Activated CD4-positive, CD25-positive, alpha-beta regulatory T cell treated with anti-CD3 and anti-CD28 coated beads, Interleukin-2, amount 50 U/mL, for 16 hours (primary cell): ENCODE results near the gene KANK4.
"Not testable (repeated sequence)": the region's sequence is repeated elsewhere in the genome, so short reads cannot be mapped to it uniquely, and the experiment has no call there.

Source experiments
- DNase-seq: peaks from one replicate; pipeline ENCODE4 v3.0.0-alpha.2; 2020; ENCODE audit warnings: low read depth, low spot score

The KANK4 gene

GRCh38 chr1:62271948-62272728 lies 47.1 kb downstream of the KANK4 start:
- DNase-seq, result no peak

- no peak for DNase-seq
Observed at GRCh38 chr1:62271134-62271533, 48.1 kb downstream of the KANK4 start.

- no peak for DNase-seq
Observed at GRCh38 chr1:62269851-62270495, 49.3 kb downstream of the KANK4 start.

- no peak for DNase-seq
Observed at GRCh38 chr1:62269439-62269838, 49.8 kb downstream of the KANK4 start.

GRCh38 chr1:62268315-62268714 lies 50.9 kb downstream of the KANK4 start:
- DNase-seq, result no peak

GRCh38 chr1:62265956-62266935 lies 53.0 kb downstream of the KANK4 start:
- no peak for DNase-seq

DNA sequence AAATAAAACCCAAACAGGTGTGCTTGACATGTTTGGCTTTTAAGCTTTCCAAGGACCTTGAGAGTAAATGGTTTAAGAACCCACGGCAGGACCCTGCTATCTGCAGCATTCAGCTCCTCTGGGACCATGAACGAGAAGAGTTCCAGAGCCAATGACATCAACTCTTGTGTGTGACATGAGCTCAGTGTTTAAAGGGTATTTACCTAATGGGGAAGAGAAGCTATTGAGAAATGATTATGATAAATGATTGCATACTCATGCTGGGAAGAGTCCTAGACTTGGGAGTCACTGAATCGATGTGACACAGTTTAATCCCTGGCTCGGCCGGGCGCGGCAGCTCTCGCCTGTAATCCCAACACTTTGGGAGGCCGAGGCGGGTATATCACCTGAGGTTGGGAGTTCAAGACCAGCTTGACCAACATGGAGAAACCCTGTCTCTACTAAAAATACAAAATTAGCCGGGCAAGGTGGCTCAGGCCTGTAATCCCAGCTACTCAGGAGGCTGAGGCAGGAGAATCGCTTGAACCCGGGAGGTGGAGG lies 55.4 kb downstream of the KANK4 start:
- DNase-seq, result no peak

DNA sequence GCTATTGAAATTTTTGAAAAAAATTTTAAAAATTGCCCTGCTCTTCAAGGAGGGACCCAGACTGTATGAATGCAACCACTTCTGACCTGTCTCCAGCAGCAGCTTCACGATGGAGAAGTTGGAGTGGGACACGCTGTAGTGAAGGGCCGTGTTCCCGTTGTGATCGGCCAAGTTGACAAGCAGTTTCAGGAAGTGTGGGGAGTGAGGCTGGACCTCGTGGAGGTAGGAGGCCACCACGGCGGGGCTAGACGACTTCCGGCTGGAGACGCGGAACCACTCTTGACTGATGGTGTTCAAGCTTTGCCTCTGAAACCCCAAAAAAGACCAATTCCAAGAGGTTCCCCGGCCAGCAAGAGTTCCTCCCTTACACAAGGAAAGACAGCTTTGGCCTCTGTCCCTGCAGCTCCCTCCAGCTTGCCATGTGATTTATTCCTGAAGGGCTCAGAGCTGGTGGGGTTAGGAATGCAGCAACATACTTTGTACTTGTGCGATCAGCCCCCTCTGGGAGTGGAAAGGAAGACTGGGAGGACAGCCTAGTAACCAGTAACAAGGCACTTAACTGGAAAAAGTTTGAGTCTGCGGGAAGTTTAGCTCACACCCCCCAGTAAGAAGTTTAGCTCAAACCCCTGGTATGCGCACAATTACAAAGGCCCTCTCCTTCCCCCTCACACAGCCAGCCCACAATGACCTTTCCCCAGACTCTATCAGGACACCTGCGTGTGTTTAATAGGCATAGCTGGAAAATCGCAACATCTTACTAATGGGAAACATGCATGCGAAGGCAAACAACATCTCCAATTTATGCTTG lies 56.0 kb downstream of the KANK4 start:
- DNase-seq, result no peak

GRCh38 chr1:62260688-62261087 lies 58.5 kb downstream of the KANK4 start:
- no peak for DNase-seq

GRCh38 chr1:62259551-62259950 lies 59.7 kb downstream of the KANK4 start:
- no peak for DNase-seq

DNA sequence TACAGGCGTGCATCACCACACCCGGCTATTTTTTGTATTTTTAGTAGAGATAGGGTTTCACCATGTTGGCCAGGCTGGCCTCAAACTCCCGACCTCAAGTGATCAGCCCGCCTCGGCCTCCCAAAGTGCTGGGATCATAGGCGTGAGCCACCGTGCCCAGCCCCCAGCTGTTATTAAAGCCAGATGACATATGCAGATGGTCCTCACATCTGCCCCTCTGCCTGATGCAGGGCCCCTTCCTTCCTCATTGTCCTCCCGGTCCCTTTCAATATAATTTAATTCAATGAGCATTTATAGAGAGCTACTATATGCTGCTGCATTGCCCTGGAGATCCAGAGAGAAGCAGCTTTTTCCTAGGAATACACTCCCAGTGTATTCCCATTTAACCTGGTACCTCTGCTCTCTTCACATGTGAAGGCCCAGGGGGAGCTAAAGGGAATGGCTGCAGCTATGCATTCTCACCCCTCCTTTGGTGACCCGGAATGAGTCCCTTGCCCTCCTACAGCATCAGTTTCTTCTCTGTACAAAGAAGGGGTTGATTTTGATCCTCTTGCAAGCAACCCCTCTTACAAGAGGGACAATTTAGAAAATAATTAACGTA lies 69.0 kb downstream of the KANK4 start:
- no peak for DNase-seq

- DNase-seq, result no peak
Observed at GRCh38 chr1:62247391-62248168, 71.7 kb downstream of the KANK4 start.

GRCh38 chr1:62245201-62245600 lies 74.0 kb downstream of the KANK4 start:
- no peak for DNase-seq

DNA sequence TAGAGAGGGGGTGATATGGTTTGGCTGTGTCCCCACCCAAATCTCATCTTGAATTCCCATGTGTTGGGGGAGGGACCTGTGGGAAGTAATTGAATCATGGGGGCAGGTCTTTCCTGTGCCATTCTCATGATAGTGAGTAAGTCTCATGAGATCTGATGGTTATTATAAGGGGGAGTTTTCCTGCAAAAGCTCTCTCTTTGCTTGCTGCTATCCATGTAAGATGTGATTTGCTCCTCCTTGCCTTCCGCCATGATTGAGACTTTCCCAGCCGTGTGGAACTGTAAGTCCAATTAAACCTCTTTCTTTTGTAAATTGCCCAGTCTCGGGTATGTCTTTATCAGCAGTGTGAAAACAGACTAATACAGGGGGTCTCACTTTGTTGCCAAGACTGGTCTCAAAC lies 74.9 kb downstream of the KANK4 start:
- not testable (repeated sequence) for DNase-seq

DNA sequence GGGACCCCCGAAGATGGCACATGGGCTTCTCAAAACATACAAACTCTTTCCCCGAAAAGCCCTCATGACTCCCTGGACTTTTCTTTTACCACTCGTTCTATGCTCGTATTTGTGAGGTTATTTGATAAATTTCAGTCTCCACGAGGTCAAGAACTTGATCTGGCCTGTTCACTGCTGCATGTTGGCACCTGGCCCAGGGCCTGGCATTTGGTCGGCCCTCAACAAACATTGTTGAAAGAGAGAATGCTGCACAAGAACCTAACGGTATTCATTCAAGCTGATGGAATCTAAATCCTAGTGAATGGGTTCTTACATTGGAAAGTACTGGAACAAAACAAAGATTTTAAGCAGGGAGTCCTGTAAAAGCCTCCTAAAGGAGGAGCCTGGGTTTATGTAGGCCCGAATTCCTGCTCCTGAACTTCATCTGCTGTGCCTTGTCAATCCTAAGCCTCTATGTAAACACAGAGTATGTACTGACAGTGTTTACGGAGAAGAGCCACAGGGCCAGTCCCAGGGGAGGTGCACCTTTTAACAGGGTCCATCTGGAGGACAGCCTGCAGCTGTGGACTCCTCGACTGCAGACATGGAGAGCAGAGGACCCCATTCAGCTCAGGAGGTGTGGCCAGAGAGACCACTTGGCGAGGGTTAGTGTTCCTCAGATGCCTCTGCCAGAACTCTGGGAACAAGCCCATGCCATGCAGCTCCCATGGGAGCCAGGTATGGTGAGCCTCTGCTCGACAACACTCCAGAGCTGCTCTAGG lies 77.7 kb downstream of the KANK4 start:
- no peak for DNase-seq

GRCh38 chr1:62240651-62241370 lies 78.4 kb downstream of the KANK4 start:
- no peak for DNase-seq

DNA sequence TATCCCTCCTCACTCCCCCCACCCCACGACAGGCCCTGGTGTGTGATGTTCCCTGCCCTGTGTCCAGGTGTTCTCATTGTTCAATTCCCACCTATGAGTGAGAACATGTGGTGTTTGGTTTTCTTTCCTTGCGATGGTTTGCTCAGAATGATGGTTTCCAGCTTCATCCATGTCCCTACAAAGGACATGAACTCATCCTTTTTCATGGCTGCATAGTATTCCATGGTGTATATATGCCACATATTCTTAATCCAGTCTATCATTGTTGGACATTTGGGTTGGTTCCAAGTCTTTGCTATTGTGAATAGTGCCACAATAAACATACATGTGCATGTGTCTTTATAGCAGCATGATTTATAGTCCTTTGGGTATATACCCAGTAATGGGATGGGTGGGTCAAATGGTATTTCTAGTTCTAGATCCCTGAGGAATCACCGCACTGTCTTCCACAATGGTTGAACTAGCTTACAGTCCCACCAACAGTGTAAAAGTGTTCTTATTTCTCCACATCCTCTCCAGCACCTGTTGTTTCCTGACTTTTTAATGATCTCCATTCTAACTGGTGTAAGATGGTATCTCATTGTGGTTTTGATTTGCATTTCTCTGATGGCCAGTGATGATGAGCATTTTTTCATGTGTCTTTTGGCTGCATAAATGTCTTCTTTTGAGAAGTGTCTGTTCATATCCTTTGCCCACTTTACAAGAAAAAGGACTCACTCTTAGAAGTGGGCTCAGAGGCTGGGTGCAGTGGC lies 79.4 kb downstream of the KANK4 start:
- DNase-seq, result not testable (repeated sequence)

- no peak for DNase-seq
Observed at GRCh38 chr1:62238507-62238906, 80.7 kb downstream of the KANK4 start.
